AG04450 (cell line): ENCODE data around the gene ITK. TPM values are rescaled to one million over a fixed set of nuclear protein-coding genes. Genes with fewer than 3 reads are reported as not detected.

ENCODE experiments used
- CTCF ChIA-PET: fragments of 300-600, 350-600 bp; formaldehyde crosslinking; extraction: SDS; loops from one replicate; lab custom pipeline; 2022; ENCODE audit warnings: antibody characterized with exemption, inconsistent platforms; lab: Charles Lee
- POLR2A ChIA-PET: fragments of 350-600 bp; formaldehyde crosslinking; extraction: SDS; loops from one replicate; lab custom pipeline; 2021; ENCODE audit warnings: antibody characterized with exemption, inconsistent platforms; lab: Yijun Ruan, JAX
- DNase-seq: peaks from one replicate; pipeline ENCODE4 v3.0.0-alpha.2; 2011; ENCODE audit warnings: low read depth, low spot score
- H3K27ac ChIP-seq: one replicate; pipeline ENCODE4 v1.5.1; 2012; ENCODE audit warnings: low read depth, low read length, control low read depth
- H3K27me3 ChIP-seq: one replicate; pipeline ENCODE4 v1.6.0; 2012; ENCODE audit warnings: low read length; ENCODE audit not compliant: control insufficient read depth, insufficient read depth
- H3K4me3 ChIP-seq: 2 replicates; pipeline ENCODE4 v1.5.1; 2011; ENCODE audit warnings: mild to moderate bottlenecking, low read depth, low read length, control low read depth
- H3K9me3 ChIP-seq: 2 replicates; pipeline ENCODE4 v1.5.1; 2012; ENCODE audit warnings: low read length; ENCODE audit not compliant: control insufficient read depth, insufficient read depth
- polyA plus RNA-seq: library from polyadenylated mRNA; depleted of rRNA; stranded (reverse); fragments of >200 nt; gene quantifications from 2 replicates; pipeline ENCODE4 v1.2.3, GENCODE V29; 2011
- TF ChIP-seq, protein P1 (sequence below): IDR thresholded peaks from 2 replicates; pipeline ENCODE4 v1.5.1; 2011; ENCODE audit warnings: low read depth, low read length, control low read depth, inconsistent platforms

ITK gene
- polyA plus RNA-seq, 1 experiment: not detected

DNA sequence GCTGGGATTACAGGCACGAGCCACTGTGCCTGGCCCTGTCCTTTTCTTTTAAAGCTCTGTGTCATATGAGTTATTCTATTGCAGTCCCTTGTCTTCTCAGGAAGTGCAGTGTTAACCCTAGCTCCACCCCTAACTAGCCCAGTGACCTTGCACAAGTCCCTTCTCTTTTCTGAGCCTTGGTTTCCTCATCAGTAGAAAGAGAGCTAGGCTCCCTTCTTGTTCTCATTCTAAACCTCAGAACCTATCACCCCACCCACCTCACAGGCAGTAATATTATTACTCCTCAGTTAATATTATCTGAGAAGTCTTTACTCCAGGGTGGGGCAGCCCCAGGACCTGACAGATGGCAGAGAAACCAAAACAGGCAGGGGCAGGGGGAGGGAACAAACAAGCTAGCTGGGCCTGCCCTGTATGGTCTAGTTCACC lies 92.5 kb downstream of the ITK start:
- ChIA-PET CTCF (interaction anchor here (0.6 to 2.7 kb wide), 3 partner anchors 20 to 123 kb away, joined by 3 to 9 read pairs (median 3); no protein-coding TSS in a partner anchor), POLR2A (no interaction called here)
- Histone ChIP-seq H3K4me3 (no peak overlapping the region), H3K27ac (no peak overlapping the region), H3K27me3 (peaks cover 10% of the 10 kb centered on the region), H3K9me3 (no peaks in the 10 kb centered on the region)
- DNase-seq: no peak
- TF ChIP-seq, protein P1, sequence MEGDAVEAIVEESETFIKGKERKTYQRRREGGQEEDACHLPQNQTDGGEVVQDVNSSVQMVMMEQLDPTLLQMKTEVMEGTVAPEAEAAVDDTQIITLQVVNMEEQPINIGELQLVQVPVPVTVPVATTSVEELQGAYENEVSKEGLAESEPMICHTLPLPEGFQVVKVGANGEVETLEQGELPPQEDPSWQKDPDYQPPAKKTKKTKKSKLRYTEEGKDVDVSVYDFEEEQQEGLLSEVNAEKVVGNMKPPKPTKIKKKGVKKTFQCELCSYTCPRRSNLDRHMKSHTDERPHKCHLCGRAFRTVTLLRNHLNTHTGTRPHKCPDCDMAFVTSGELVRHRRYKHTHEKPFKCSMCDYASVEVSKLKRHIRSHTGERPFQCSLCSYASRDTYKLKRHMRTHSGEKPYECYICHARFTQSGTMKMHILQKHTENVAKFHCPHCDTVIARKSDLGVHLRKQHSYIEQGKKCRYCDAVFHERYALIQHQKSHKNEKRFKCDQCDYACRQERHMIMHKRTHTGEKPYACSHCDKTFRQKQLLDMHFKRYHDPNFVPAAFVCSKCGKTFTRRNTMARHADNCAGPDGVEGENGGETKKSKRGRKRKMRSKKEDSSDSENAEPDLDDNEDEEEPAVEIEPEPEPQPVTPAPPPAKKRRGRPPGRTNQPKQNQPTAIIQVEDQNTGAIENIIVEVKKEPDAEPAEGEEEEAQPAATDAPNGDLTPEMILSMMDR: no peak

DNA sequence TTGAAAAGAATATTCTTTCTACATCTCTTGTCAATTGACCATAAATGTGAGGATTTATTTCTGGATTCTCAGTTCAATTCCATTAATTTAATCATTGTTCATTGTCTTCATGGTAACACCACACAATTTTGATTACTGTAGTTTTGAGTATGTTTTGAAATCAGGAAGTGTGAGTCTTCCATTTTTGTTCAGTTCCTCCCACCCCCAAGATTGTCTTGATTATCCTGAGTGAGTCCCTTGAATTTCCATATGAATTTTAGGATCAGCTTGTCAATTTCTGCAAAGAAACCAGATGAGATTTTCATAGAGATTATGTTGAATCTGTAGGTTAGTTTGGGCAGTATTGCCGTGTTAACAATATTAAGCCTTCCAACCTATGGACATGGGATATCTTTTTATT lies 94.8 kb downstream of the ITK start:
- Histone ChIP-seq H3K9me3 (no peaks in the 10 kb centered on the region), H3K4me3 (no peak overlapping the region), H3K27me3 (no peaks in the 10 kb centered on the region), H3K27ac (no peak overlapping the region)
- ChIA-PET POLR2A (no interaction called here), CTCF (interaction anchor here (0.6 kb wide), 1 partner anchor 21 kb away, joined by 3 read pairs; no protein-coding TSS in a partner anchor)
- DNase-seq: no peak
- TF ChIP-seq, protein P1: no peak

DNA sequence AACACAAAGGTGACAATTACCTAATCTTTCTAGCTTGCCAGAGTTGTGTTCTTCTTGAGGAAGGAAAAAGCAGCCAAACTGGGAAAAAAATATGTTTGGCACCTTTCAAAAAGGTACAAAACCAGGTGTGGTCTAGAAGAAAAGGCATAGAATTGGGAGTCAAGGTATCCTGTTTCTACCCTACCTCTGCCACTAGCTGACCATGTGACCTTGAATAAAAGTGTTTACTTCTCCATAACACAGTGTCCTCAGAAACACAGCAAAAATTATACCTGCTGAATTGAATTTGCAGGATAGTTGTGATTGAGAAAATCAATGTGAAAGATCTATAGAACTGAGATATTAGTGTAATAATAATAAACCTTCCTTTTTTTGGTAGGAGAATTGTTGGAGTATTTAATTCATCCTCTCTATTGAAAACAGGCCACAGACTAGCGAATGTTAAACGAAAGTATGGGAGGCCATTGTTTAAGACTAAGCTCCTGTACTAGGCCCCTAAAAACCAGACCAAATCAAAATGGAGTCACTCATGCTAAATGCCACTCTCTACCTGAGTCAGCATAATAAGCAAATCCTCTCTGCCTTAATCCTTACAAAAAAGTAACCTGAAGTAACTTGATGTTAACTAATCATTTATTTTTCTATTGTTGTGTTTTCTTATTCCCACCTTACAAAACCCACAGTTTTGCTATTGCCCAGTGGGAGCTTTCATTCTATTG lies 97.8 kb downstream of the ITK start:
- ChIA-PET CTCF (no interaction called here), POLR2A (no interaction called here)
- H3K9me3 ChIP-seq: no peaks in the 10 kb centered on the region
- no peak for DNase-seq
- no peak overlapping the region for H3K4me3 ChIP-seq
- TF ChIP-seq, protein P1: no peak
- peaks cover 2% of the 10 kb centered on the region for H3K27me3 ChIP-seq
- H3K27ac ChIP-seq: no peak overlapping the region

DNA sequence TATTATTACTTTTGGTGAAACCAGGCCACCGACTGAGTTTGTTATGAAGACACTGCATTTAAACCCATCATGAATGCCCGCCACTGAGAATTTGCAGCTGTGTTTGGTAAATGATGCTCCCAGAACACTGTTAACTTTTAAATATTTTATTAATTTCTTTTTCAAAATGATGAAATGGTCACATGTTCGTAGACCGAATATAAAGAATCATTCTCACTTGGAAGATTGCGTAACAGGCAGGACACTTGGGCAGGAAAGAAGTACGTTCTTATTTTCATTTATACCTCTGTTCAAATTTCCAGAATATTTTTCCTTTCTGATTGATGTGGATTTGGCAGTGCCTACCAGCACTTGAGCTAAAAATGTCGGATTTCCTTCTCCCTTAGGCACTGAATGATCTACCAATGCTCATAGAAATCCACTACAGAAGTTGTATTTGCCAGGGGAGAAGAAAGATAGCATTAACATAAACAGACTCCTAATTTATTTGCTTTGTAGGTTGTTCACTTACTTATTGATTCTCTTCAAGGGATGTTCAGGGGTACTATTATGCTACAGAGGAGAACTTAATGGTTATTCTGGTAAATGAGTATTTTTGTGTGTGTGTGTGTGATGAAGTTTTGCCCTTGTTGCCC lies 99.1 kb downstream of the ITK start:
- Histone ChIP-seq H3K27me3 (peaks cover 5% of the 10 kb centered on the region), H3K27ac (no peak overlapping the region), H3K4me3 (no peak overlapping the region), H3K9me3 (no peaks in the 10 kb centered on the region)
- no peak for DNase-seq
- TF ChIP-seq, protein P1: no peak
- POLR2A ChIA-PET: no interaction called here
- CTCF ChIA-PET: no interaction called here

DNA sequence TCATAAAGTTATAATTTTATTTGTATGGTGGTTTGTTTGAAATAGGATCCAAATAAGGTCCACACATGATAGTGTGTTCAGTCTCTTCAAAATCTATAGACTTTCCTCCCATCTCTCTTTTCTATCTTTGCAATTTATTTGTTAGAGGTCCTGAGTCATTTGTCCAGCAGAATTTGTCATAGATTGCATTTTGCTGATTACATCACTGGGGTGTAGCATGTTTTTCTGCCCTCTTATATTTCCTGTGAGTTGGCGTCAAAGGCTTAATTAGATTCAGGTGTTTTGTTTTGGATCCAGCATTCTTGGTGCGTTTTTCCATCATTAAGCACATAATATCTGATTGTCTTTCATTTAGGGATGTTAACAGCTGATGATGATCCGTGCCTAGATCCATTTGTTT lies 100.3 kb downstream of the ITK start:
- Histone ChIP-seq H3K4me3 (no peak overlapping the region), H3K27me3 (peaks cover 5% of the 10 kb centered on the region), H3K27ac (no peak overlapping the region), H3K9me3 (no peaks in the 10 kb centered on the region)
- DNase-seq: no peak
- POLR2A ChIA-PET: no interaction called here
- TF ChIP-seq, protein P1: no peak
- CTCF ChIA-PET: interaction anchor here (0.6 kb wide), 1 partner anchor 1431 kb away, joined by 3 read pairs; no protein-coding TSS in a partner anchor
